ENCODE data around the gene B3GNT8. TPM values are rescaled to one million over a fixed set of nuclear protein-coding genes. Genes with fewer than 3 reads are reported as not detected.
A peak's percentile ranks its signal among the peaks of the same experiment; 100 is the strongest.

B3GNT8 gene
- total and polyA plus RNA-seq, 9 of the 15 experiments (the other 6 are each of a cell fraction or from before 2014, with no cell fraction given), result 0.11 to 2.9 (median 0.65) TPM; not detected in 2

GRCh38 chr19:41427647-41428480 lies 690 bp upstream of the B3GNT8 start (continued):
- no peak for TF ChIP-seq ZNF311 (CRISPR knock-in tag; IDR thresholded peaks at IDR 0.05)
- TF ChIP-seq MCM5 (IDR thresholded peaks at IDR 0.05; ENCODE audit: low read depth), result no peak
- peak in 1 of 2 experiments; percentile 30; a peak in 1 of 4 replicates for TF ChIP-seq KDM1A (IDR thresholded peaks at IDR 0.05)
- TF ChIP-seq KLF1 (tag; IDR thresholded peaks at IDR 0.05), result no peak
- TF ChIP-seq, protein P1, sequence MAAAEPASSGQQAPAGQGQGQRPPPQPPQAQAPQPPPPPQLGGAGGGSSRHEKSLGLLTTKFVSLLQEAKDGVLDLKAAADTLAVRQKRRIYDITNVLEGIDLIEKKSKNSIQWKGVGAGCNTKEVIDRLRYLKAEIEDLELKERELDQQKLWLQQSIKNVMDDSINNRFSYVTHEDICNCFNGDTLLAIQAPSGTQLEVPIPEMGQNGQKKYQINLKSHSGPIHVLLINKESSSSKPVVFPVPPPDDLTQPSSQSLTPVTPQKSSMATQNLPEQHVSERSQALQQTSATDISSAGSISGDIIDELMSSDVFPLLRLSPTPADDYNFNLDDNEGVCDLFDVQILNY (CRISPR knock-in tag; IDR thresholded peaks at IDR 0.05), result no peak
- TF ChIP-seq CHD1 (IDR thresholded peaks at IDR 0.05; ENCODE audit: low read length), result no peak
- no peak for TF ChIP-seq ERF (CRISPR knock-in tag; IDR thresholded peaks at IDR 0.05)
- no peak for TF ChIP-seq CGGBP1 (CRISPR knock-in tag; IDR thresholded peaks at IDR 0.05)
- no peak for TF ChIP-seq TSHZ1 (CRISPR knock-in tag; IDR thresholded peaks at IDR 0.05)
- TF ChIP-seq PREB (CRISPR knock-in tag; IDR thresholded peaks at IDR 0.05), result no peak
- TF ChIP-seq VEZF1 (CRISPR knock-in tag; IDR thresholded peaks at IDR 0.05), result peak; percentile 50
- TF ChIP-seq ETV6 (IDR thresholded peaks at IDR 0.05; ENCODE audit: borderline replicate concordance in 1 of 2, low read depth in 2 of 2, low read length in 1 of 2), result peak in 1 of 2 experiments; percentile 27; a peak in 1 of 4 replicates
- TF ChIP-seq ETV6 (CRISPR knock-in tag; IDR thresholded peaks at IDR 0.05; ENCODE audit: borderline replicate concordance), result no peak
- TF ChIP-seq, protein P2, sequence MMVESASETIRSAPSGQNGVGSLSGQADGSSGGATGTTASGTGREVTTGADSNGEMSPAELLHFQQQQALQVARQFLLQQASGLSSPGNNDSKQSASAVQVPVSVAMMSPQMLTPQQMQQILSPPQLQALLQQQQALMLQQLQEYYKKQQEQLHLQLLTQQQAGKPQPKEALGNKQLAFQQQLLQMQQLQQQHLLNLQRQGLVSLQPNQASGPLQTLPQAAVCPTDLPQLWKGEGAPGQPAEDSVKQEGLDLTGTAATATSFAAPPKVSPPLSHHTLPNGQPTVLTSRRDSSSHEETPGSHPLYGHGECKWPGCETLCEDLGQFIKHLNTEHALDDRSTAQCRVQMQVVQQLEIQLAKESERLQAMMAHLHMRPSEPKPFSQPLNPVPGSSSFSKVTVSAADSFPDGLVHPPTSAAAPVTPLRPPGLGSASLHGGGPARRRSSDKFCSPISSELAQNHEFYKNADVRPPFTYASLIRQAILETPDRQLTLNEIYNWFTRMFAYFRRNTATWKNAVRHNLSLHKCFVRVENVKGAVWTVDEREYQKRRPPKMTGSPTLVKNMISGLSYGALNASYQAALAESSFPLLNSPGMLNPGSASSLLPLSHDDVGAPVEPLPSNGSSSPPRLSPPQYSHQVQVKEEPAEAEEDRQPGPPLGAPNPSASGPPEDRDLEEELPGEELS (CRISPR knock-in tag; IDR thresholded peaks at IDR 0.05; ENCODE audit: borderline replicate concordance), result no peak
- no peak for TF ChIP-seq ZNF764 (CRISPR knock-in tag; IDR thresholded peaks at IDR 0.05; ENCODE audit: low read depth)

Data from K562 (cell line).